CD14-positive monocyte (primary cell): Measurements from ENCODE around the gene C3orf62. TPM values are rescaled to one million over a fixed set of nuclear protein-coding genes. Genes with fewer than 3 reads are reported as not detected.

Experiments used
- DNase-seq, 3 donors: peaks; one replicate each; pipeline ENCODE4 v3.0.0-alpha.2; 2011 to 2022
- H2AFZ ChIP-seq: 2 replicates; pipeline ENCODE4 v1.6.0; 2012; ENCODE audit warnings: mild to moderate bottlenecking, low read depth, low read length, inconsistent platforms; ENCODE audit not compliant: insufficient read depth, poor library complexity, severe bottlenecking
- H3K27ac ChIP-seq, 2 donors: 1 replicate in 1 of 2; 2 replicates in 1 of 2; pipeline ENCODE4 v1.5.1; 2012 to 2013; ENCODE audit warnings: low read length in 2 of 2, control low read depth in 1 of 2, inconsistent platforms in 1 of 2, low read depth in 1 of 2, mild to moderate bottlenecking in 1 of 2
- H3K27me3 ChIP-seq, 2 donors: one replicate each; pipeline versions ENCODE4 v1.6.0 to v1.6.1; 2011 to 2013; ENCODE audit warnings: low read length in 2 of 2; ENCODE audit not compliant: control insufficient read depth in 2 of 2, insufficient read depth in 2 of 2
- H3K36me3 ChIP-seq, 2 donors: replicated peaks in 1 of 2; 1 replicate in 1 of 2; 2 replicates in 1 of 2; pipeline versions ENCODE4 v1.5.1 to v1.6.1; 2012 to 2013; ENCODE audit warnings: low read length in 2 of 2, control low read depth in 1 of 2, inconsistent platforms in 1 of 2, mild to moderate bottlenecking in 1 of 2; ENCODE audit not compliant: insufficient read depth in 2 of 2, control insufficient read depth in 1 of 2
- H3K4me1 ChIP-seq, 2 donors: 1 replicate in 1 of 2; 2 replicates in 1 of 2; pipeline versions ENCODE4 v1.5.1 to v1.6.1; 2012 to 2013; ENCODE audit warnings: low read length in 2 of 2, control low read depth in 1 of 2, inconsistent platforms in 1 of 2, mild to moderate bottlenecking in 1 of 2, moderate library complexity in 1 of 2; ENCODE audit not compliant: insufficient read depth in 2 of 2, control insufficient read depth in 1 of 2
- H3K4me2 ChIP-seq: replicated peaks from 2 replicates; pipeline ENCODE3; 2012; ENCODE audit warnings: low read length, moderate library complexity, mild to moderate bottlenecking; ENCODE audit not compliant: poor library complexity, severe bottlenecking; ENCODE audit errors: extremely low read depth
- H3K4me3 ChIP-seq, 3 experiments: fragments of 200-600 bp in 1 of 3; sonication (generic) in 1 of 3; replicated peaks in 1 of 3; 1 replicate in 2 of 3; 2 replicates in 1 of 3; pipeline ENCODE4 v1.5.1; 2011 to 2013; ENCODE audit warnings: low read length in 3 of 3, mild to moderate bottlenecking in 3 of 3, control low read depth in 2 of 3, low read depth in 2 of 3, inconsistent platforms in 1 of 3, moderate library complexity in 1 of 3
- H3K79me2 ChIP-seq: 2 replicates; pipeline ENCODE4 v1.6.0; 2012; ENCODE audit warnings: mild to moderate bottlenecking, control low read depth, inconsistent platforms, low read length, moderate library complexity; ENCODE audit not compliant: insufficient read depth
- H3K9ac ChIP-seq: 2 replicates; pipeline ENCODE4 v1.6.0; 2017; ENCODE audit warnings: low read length, mild to moderate bottlenecking; ENCODE audit not compliant: insufficient read depth, poor library complexity, severe bottlenecking
- H3K9me3 ChIP-seq, 2 donors: replicated peaks in 1 of 2; 1 replicate in 1 of 2; 2 replicates in 1 of 2; pipeline versions ENCODE4 v1.5.1 to v1.6.1; 2012 to 2013; ENCODE audit warnings: low read length in 2 of 2, control low read depth in 1 of 2; ENCODE audit not compliant: control insufficient read depth in 1 of 2, insufficient read depth in 1 of 2
- H4K20me1 ChIP-seq: 2 replicates; pipeline ENCODE4 v1.6.0; 2012; ENCODE audit warnings: mild to moderate bottlenecking, low read length, control low read depth, moderate library complexity; ENCODE audit not compliant: insufficient read depth
- H3K27ac Mint-ChIP-seq, 7 donors: one replicate each; pipeline ENCODE4 v1.8.0; 2020; ENCODE audit warnings: mild to moderate bottlenecking in 7 of 7, mixed read lengths in 7 of 7, moderate library complexity in 6 of 7, inconsistent platforms in 2 of 7
- H3K27me3 Mint-ChIP-seq, 3 donors: one replicate each; pipeline ENCODE4 v1.8.0; 2021 to 2022; ENCODE audit warnings: low read depth in 3 of 3, mild to moderate bottlenecking in 3 of 3, mixed read lengths in 3 of 3, moderate library complexity in 3 of 3, inconsistent platforms in 1 of 3
- H3K36me3 Mint-ChIP-seq, 2 donors: one replicate each; pipeline ENCODE4 v1.8.0; 2020; ENCODE audit warnings: mixed read lengths in 2 of 2, inconsistent platforms in 1 of 2, mild to moderate bottlenecking in 1 of 2
- H3K4me1 Mint-ChIP-seq: one replicate; pipeline ENCODE4 v1.8.0; 2020; ENCODE audit warnings: mild to moderate bottlenecking, mixed read lengths
- H3K4me3 Mint-ChIP-seq, 2 donors: one replicate each; pipeline ENCODE4 v1.8.0; 2020; ENCODE audit warnings: mild to moderate bottlenecking in 2 of 2, mixed read lengths in 2 of 2, moderate library complexity in 1 of 2
- H3K9me3 Mint-ChIP-seq, 7 donors: one replicate each; pipeline ENCODE4 v1.8.0; 2020 to 2022; ENCODE audit warnings: mixed read lengths in 7 of 7, mild to moderate bottlenecking in 6 of 7, moderate library complexity in 6 of 7, inconsistent platforms in 2 of 7
- CTCF ChIP-seq: fragments of 200-600 bp; IDR thresholded peaks from one replicate; pipeline ENCODE4 v1.8.0; 2022; ENCODE audit warnings: antibody characterized with exemption, mild to moderate bottlenecking
- WGBS: methylation state at CpG from one replicate; pipeline ENCODE4 v1.1.5; 2013; ENCODE audit warnings: missing lambda C conversion rate; ENCODE audit not compliant: insufficient coverage; 5-methylcytosine and 5-hydroxymethylcytosine counted together
- intact Hi-C, 2 donors: fragments of 100-400 bp; cut with micrococcal nuclease; formaldehyde crosslinking; loops; one replicate each; pipeline versions ENCODE4 v1.15.0 to v1.15.1; 2023
- polyA plus RNA-seq, 3 donors: library from polyadenylated mRNA; depleted of rRNA in 1 of 3; unstranded in 2 of 3; stranded (reverse) in 1 of 3; fragments of 300-500 nt in 2 of 3; fragments of >200 nt in 1 of 3; fragmentation: Illumina TruSeq in 2 of 3; gene quantifications; 1 replicate in 2 of 3; 2 replicates in 1 of 3; pipeline ENCODE4 v1.2.3, GENCODE V29; 2012 to 2021

Gene C3orf62
- polyA plus RNA-seq, 3 donors, result 0.60 to 15.7 (median 1.0) TPM

- H3K79me2 ChIP-seq, result peaks cover 4% of the 10 kb centered on the region
- peaks cover 60% of the 10 kb centered on the region for H4K20me1 ChIP-seq
- peak overlapping the region in 1 of 2 donors; percentile 70 for H3K27ac ChIP-seq
- H3K4me1 ChIP-seq, result peaks cover 4 to 10% of the 10 kb centered on the region in 2 donors
- DNase-seq, result no peak
- no peak overlapping the region for H3K4me3 ChIP-seq
- no peak overlapping the region for H3K4me2 ChIP-seq
- peak overlapping the region; percentile 58 to 87 (median 74) for H3K27ac Mint-ChIP-seq
- peaks cover 0 to 2% (median 0%) of the 10 kb centered on the region in 3 donors for H3K27me3 Mint-ChIP-seq
- no peaks in the 10 kb centered on the region for H3K27me3 ChIP-seq
- no peak overlapping the region for H3K4me3 Mint-ChIP-seq
- TF ChIP-seq CTCF, result no peak
- no peak overlapping the region for H3K9ac ChIP-seq
- H3K36me3 ChIP-seq, result peaks cover 79 to 96% of the 10 kb centered on the region in 2 donors
- no peaks in the 10 kb centered on the region for H3K9me3 Mint-ChIP-seq
- no peaks in the 10 kb centered on the region for H3K9me3 ChIP-seq
- intact Hi-C loops, result loop anchor here in 1 of 2 donors (5.0 kb wide), 1 partner anchor 150 kb away; no protein-coding TSS in a partner anchor
- WGBS, result no CpG with 5 or more reads among the region's 2 CpGs
- H3K36me3 Mint-ChIP-seq, result peaks cover 77 to 95% of the 10 kb centered on the region in 2 donors
- H3K4me1 Mint-ChIP-seq, result peaks cover 10% of the 10 kb centered on the region
- no peak overlapping the region for H2AFZ ChIP-seq
Measured at GRCh38 chr3:49296781-49297411, 19.9 kb upstream of the C3orf62 start.

GRCh38 chr3:49295489-49296058 is 18.5 kb upstream of the C3orf62 start:
- peaks cover 76 to 97% of the 10 kb centered on the region in 2 donors for H3K36me3 Mint-ChIP-seq
- H3K9me3 ChIP-seq, result no peaks in the 10 kb centered on the region
- DNase-seq, result peak; percentile 29 to 54 (median 44)
- no peak overlapping the region for H3K4me3 Mint-ChIP-seq
- H3K4me2 ChIP-seq, result no peak overlapping the region
- H3K27ac ChIP-seq, result no peak overlapping the region
- H3K4me1 Mint-ChIP-seq, result peaks cover 10% of the 10 kb centered on the region
- peaks cover 0 to 2% (median 0%) of the 10 kb centered on the region in 3 donors for H3K27me3 Mint-ChIP-seq
- intact Hi-C loops, result loop anchor here in 1 of 2 donors (5.0 kb wide), 1 partner anchor 152 kb away; no protein-coding TSS in a partner anchor
- H2AFZ ChIP-seq, result no peak overlapping the region
- H3K9me3 Mint-ChIP-seq, result no peaks in the 10 kb centered on the region
- H3K79me2 ChIP-seq, result peaks cover 4% of the 10 kb centered on the region
- H3K27me3 ChIP-seq, result no peaks in the 10 kb centered on the region
- H3K4me3 ChIP-seq, result no peak overlapping the region
- peaks cover 51% of the 10 kb centered on the region for H4K20me1 ChIP-seq
- peak; percentile 84 for TF ChIP-seq CTCF
- no CpG with 5 or more reads among the region's 11 CpGs for WGBS
- peaks cover 76 to 95% of the 10 kb centered on the region in 2 donors for H3K36me3 ChIP-seq
- peaks cover 4 to 10% of the 10 kb centered on the region in 2 donors for H3K4me1 ChIP-seq
- no peak overlapping the region for H3K9ac ChIP-seq
- H3K27ac Mint-ChIP-seq, result no peak overlapping the region
